Ishikawa (cell line): ENCODE data around the gene ABCB6.

Source experiments
- CEBPB ChIP-seq: IDR thresholded peaks from 2 replicates; pipeline ENCODE4 v1.6.1; 2012
- CREB1 ChIP-seq: IDR thresholded peaks from 2 replicates; pipeline ENCODE4 v1.6.1; 2012; ENCODE audit warnings: low read depth
- EGR1 ChIP-seq: IDR thresholded peaks from 2 replicates; pipeline ENCODE4 v1.6.1; 2012
- EP300 ChIP-seq: IDR thresholded peaks from 2 replicates; pipeline ENCODE4 v1.6.1; 2012; ENCODE audit warnings: borderline replicate concordance
- FOXM1 ChIP-seq: IDR thresholded peaks from 2 replicates; pipeline ENCODE4 v1.6.1; 2012; ENCODE audit warnings: low read depth, borderline replicate concordance
- NFIC ChIP-seq: IDR thresholded peaks from 2 replicates; pipeline ENCODE4 v1.6.1; 2012
- RAD21 ChIP-seq: IDR thresholded peaks from 2 replicates; pipeline ENCODE4 v1.6.1; 2012; ENCODE audit warnings: low read depth
- TAF1 ChIP-seq: IDR thresholded peaks from 2 replicates; pipeline ENCODE4 v1.6.1; 2012; ENCODE audit warnings: low read depth, mild to moderate bottlenecking
- TEAD4 ChIP-seq: IDR thresholded peaks from 2 replicates; pipeline ENCODE4 v1.6.1; 2012
- YY1 ChIP-seq: IDR thresholded peaks from 2 replicates; pipeline ENCODE4 v1.6.1; 2012; ENCODE audit warnings: low read depth
- TF ChIP-seq, protein P1 (sequence below): IDR thresholded peaks from 2 replicates; pipeline ENCODE4 v1.6.1; 2012; ENCODE audit warnings: low read depth, mild to moderate bottlenecking
- TF ChIP-seq, protein P2 (sequence below): IDR thresholded peaks from 2 replicates; pipeline ENCODE4 v1.6.1; 2012
- TF ChIP-seq, protein P3 (sequence below): IDR thresholded peaks from 2 replicates; pipeline ENCODE4 v1.6.1; 2012

DNA sequence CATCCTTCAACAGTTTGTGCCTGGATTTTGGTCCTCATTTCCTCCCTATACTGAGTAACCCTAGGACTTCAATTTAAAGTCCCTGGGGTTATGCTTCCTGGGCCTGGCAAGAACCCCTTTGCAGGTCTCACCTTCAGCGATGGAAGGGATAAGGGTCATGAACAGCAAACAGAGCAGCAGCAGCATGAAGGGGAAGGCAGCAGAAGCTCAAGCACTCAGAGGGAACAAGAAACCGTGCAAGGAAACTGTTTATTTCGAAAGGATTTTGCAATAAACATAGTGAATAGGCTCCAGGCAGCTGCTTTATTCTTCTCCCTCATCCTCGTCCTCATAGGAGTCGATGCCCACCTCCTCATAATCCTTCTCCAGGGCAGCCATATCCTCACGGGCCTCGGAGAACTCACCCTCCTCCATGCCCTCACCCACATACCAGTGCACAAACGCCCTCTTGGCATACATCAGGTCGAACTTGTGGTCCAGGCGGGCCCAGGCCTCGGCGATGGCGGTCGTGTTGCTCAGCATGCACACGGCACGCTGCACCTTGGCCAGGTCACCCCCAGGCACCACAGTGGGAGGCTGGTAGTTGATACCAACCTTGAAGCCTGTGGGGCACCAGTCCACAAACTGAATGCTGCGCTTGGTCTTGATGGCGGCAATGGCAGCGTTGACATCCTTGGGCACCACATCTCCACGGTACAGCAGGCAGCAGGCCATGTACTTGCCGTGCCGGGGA is 31.5 kb upstream of the ABCB6 start:
- TF ChIP-seq FOXM1 (no peak), EGR1 (no peak), EP300 (no peak), CEBPB (no peak), TEAD4 (no peak), TAF1 (no peak), NFIC (no peak), YY1 (no peak), RAD21 (no peak), CREB1 (no peak)
- TF ChIP-seq, protein P1, sequence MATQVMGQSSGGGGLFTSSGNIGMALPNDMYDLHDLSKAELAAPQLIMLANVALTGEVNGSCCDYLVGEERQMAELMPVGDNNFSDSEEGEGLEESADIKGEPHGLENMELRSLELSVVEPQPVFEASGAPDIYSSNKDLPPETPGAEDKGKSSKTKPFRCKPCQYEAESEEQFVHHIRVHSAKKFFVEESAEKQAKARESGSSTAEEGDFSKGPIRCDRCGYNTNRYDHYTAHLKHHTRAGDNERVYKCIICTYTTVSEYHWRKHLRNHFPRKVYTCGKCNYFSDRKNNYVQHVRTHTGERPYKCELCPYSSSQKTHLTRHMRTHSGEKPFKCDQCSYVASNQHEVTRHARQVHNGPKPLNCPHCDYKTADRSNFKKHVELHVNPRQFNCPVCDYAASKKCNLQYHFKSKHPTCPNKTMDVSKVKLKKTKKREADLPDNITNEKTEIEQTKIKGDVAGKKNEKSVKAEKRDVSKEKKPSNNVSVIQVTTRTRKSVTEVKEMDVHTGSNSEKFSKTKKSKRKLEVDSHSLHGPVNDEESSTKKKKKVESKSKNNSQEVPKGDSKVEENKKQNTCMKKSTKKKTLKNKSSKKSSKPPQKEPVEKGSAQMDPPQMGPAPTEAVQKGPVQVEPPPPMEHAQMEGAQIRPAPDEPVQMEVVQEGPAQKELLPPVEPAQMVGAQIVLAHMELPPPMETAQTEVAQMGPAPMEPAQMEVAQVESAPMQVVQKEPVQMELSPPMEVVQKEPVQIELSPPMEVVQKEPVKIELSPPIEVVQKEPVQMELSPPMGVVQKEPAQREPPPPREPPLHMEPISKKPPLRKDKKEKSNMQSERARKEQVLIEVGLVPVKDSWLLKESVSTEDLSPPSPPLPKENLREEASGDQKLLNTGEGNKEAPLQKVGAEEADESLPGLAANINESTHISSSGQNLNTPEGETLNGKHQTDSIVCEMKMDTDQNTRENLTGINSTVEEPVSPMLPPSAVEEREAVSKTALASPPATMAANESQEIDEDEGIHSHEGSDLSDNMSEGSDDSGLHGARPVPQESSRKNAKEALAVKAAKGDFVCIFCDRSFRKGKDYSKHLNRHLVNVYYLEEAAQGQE, result no peak
- TF ChIP-seq, protein P2, sequence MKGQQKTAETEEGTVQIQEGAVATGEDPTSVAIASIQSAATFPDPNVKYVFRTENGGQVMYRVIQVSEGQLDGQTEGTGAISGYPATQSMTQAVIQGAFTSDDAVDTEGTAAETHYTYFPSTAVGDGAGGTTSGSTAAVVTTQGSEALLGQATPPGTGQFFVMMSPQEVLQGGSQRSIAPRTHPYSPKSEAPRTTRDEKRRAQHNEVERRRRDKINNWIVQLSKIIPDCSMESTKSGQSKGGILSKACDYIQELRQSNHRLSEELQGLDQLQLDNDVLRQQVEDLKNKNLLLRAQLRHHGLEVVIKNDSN, result no peak
- TF ChIP-seq, protein P3, sequence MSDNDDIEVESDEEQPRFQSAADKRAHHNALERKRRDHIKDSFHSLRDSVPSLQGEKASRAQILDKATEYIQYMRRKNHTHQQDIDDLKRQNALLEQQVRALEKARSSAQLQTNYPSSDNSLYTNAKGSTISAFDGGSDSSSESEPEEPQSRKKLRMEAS, result no peak
